Measurements from ENCODE around the gene PSMD5.

DNA sequence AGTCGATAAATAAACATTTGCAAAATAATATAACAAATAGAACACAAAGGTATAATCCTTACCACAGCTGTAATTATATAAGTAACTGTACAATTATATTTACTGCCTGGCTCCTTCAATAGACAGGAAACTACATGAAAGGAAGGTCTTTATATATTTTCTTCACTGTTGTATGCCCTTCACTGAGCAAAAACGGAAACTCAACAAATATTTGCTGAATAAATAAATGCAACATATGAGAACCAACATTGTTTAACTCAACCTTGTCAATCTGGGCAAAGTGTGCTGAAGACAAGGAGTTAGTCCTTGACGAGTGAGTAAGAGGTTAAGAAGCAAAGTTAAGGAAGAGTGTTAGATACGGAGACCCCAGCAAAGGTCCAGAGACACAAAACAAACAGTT, 22.6 kb downstream of the PSMD5 start:
- TF ChIP-seq, protein P1, sequence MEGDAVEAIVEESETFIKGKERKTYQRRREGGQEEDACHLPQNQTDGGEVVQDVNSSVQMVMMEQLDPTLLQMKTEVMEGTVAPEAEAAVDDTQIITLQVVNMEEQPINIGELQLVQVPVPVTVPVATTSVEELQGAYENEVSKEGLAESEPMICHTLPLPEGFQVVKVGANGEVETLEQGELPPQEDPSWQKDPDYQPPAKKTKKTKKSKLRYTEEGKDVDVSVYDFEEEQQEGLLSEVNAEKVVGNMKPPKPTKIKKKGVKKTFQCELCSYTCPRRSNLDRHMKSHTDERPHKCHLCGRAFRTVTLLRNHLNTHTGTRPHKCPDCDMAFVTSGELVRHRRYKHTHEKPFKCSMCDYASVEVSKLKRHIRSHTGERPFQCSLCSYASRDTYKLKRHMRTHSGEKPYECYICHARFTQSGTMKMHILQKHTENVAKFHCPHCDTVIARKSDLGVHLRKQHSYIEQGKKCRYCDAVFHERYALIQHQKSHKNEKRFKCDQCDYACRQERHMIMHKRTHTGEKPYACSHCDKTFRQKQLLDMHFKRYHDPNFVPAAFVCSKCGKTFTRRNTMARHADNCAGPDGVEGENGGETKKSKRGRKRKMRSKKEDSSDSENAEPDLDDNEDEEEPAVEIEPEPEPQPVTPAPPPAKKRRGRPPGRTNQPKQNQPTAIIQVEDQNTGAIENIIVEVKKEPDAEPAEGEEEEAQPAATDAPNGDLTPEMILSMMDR (IDR thresholded peaks at IDR 0.05) = no peak
- TF ChIP-seq POLR2A (IDR thresholded peaks at IDR 0.05) = no peak
- no peak for TF ChIP-seq EP300 (IDR thresholded peaks at IDR 0.05)
